ENCODE measurements around the gene SIRT2. TPM values are rescaled to one million over a fixed set of nuclear protein-coding genes. Genes with fewer than 3 reads are reported as not detected.
A peak's percentile ranks its signal among the peaks of the same experiment; 100 is the strongest.

The SIRT2 gene
- total and polyA plus RNA-seq, 2 of the 13 experiments (the other 11 are each of a cell fraction or from before 2014, with no cell fraction given), result 22.3 to 26.1 TPM

DNA sequence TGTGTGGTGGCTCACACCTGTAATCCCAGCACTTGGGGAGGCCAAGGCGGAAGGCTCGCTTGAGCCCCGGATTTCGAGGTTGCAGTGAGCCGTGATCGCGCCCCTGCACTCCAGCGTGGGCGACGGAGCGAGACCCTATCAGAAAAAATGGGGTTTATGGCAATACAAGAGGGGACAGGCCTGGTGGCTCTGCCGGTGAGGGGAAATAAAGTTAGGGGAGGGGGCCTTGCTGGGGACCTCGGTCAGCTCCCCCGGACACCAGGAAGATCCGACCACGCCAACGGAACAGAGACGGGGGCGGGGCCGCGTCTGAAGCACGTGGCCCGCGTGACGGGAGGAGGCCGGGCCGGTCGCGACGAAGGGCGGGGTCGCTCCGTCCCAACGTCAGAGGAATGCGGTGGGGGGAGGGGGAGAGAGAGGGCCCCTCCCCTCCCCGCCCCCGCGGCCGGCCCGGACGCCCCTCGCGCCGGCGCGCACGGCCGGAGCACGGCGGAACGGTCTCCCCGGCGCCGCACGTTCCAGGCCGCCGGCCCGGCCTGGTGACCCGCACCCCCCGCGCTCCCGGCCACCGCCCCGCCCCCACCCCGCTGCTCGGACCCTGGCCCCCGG lies 47.7 kb downstream of the SIRT2 start (continued):
- TF ChIP-seq, protein P1, sequence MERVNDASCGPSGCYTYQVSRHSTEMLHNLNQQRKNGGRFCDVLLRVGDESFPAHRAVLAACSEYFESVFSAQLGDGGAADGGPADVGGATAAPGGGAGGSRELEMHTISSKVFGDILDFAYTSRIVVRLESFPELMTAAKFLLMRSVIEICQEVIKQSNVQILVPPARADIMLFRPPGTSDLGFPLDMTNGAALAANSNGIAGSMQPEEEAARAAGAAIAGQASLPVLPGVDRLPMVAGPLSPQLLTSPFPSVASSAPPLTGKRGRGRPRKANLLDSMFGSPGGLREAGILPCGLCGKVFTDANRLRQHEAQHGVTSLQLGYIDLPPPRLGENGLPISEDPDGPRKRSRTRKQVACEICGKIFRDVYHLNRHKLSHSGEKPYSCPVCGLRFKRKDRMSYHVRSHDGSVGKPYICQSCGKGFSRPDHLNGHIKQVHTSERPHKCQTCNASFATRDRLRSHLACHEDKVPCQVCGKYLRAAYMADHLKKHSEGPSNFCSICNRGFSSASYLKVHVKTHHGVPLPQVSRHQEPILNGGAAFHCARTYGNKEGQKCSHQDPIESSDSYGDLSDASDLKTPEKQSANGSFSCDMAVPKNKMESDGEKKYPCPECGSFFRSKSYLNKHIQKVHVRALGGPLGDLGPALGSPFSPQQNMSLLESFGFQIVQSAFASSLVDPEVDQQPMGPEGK (CRISPR knock-in tag; IDR thresholded peaks at IDR 0.05), result peak; percentile 77
- TF ChIP-seq NFE2 (CRISPR knock-in tag; IDR thresholded peaks at IDR 0.05) (no peak), ZSCAN29 (CRISPR knock-in tag; conservative IDR thresholded peaks at IDR 0.05) (no peak), ZNF878 (CRISPR knock-in tag; IDR thresholded peaks at IDR 0.05) (no peak), ZNF33A (CRISPR knock-in tag; IDR thresholded peaks at IDR 0.05; ENCODE audit: borderline replicate concordance) (no peak), KLF6 (CRISPR knock-in tag; IDR thresholded peaks at IDR 0.05) (peak; percentile 45; the same call in 1 of the 2 replicates), CHD4 (IDR thresholded peaks at IDR 0.05; ENCODE audit: borderline replicate concordance, low read length) (no peak), ZNF383 (CRISPR knock-in tag; IDR thresholded peaks at IDR 0.05; ENCODE audit: borderline replicate concordance) (no peak), ARNTL (CRISPR knock-in tag; IDR thresholded peaks at IDR 0.05) (peak; percentile 98), ZNF24 (IDR thresholded peaks at IDR 0.05) (no peak), GZF1 (CRISPR knock-in tag; IDR thresholded peaks at IDR 0.05) (no peak), ZFAT (CRISPR knock-in tag; conservative IDR thresholded peaks at IDR 0.05) (no peak), ZMYM2 (CRISPR knock-in tag; IDR thresholded peaks at IDR 0.05) (peak; percentile 67; the same call in 1 of the 2 replicates)
- TF ChIP-seq, protein P2, sequence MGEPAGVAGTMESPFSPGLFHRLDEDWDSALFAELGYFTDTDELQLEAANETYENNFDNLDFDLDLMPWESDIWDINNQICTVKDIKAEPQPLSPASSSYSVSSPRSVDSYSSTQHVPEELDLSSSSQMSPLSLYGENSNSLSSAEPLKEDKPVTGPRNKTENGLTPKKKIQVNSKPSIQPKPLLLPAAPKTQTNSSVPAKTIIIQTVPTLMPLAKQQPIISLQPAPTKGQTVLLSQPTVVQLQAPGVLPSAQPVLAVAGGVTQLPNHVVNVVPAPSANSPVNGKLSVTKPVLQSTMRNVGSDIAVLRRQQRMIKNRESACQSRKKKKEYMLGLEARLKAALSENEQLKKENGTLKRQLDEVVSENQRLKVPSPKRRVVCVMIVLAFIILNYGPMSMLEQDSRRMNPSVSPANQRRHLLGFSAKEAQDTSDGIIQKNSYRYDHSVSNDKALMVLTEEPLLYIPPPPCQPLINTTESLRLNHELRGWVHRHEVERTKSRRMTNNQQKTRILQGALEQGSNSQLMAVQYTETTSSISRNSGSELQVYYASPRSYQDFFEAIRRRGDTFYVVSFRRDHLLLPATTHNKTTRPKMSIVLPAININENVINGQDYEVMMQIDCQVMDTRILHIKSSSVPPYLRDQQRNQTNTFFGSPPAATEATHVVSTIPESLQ (CRISPR knock-in tag; conservative IDR thresholded peaks at IDR 0.05), result no peak
- TF ChIP-seq, protein P3, sequence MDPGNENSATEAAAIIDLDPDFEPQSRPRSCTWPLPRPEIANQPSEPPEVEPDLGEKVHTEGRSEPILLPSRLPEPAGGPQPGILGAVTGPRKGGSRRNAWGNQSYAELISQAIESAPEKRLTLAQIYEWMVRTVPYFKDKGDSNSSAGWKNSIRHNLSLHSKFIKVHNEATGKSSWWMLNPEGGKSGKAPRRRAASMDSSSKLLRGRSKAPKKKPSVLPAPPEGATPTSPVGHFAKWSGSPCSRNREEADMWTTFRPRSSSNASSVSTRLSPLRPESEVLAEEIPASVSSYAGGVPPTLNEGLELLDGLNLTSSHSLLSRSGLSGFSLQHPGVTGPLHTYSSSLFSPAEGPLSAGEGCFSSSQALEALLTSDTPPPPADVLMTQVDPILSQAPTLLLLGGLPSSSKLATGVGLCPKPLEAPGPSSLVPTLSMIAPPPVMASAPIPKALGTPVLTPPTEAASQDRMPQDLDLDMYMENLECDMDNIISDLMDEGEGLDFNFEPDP (CRISPR knock-in tag; conservative IDR thresholded peaks at IDR 0.05), result no peak
- TF ChIP-seq, protein P4, sequence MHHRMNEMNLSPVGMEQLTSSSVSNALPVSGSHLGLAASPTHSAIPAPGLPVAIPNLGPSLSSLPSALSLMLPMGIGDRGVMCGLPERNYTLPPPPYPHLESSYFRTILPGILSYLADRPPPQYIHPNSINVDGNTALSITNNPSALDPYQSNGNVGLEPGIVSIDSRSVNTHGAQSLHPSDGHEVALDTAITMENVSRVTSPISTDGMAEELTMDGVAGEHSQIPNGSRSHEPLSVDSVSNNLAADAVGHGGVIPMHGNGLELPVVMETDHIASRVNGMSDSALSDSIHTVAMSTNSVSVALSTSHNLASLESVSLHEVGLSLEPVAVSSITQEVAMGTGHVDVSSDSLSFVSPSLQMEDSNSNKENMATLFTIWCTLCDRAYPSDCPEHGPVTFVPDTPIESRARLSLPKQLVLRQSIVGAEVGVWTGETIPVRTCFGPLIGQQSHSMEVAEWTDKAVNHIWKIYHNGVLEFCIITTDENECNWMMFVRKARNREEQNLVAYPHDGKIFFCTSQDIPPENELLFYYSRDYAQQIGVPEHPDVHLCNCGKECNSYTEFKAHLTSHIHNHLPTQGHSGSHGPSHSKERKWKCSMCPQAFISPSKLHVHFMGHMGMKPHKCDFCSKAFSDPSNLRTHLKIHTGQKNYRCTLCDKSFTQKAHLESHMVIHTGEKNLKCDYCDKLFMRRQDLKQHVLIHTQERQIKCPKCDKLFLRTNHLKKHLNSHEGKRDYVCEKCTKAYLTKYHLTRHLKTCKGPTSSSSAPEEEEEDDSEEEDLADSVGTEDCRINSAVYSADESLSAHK (CRISPR knock-in tag; IDR thresholded peaks at IDR 0.05; ENCODE audit: borderline replicate concordance), result no peak
- TF ChIP-seq, protein P5, sequence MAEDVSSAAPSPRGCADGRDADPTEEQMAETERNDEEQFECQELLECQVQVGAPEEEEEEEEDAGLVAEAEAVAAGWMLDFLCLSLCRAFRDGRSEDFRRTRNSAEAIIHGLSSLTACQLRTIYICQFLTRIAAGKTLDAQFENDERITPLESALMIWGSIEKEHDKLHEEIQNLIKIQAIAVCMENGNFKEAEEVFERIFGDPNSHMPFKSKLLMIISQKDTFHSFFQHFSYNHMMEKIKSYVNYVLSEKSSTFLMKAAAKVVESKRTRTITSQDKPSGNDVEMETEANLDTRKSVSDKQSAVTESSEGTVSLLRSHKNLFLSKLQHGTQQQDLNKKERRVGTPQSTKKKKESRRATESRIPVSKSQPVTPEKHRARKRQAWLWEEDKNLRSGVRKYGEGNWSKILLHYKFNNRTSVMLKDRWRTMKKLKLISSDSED (CRISPR knock-in tag; IDR thresholded peaks at IDR 0.05), result no peak
- TF ChIP-seq, protein P6, sequence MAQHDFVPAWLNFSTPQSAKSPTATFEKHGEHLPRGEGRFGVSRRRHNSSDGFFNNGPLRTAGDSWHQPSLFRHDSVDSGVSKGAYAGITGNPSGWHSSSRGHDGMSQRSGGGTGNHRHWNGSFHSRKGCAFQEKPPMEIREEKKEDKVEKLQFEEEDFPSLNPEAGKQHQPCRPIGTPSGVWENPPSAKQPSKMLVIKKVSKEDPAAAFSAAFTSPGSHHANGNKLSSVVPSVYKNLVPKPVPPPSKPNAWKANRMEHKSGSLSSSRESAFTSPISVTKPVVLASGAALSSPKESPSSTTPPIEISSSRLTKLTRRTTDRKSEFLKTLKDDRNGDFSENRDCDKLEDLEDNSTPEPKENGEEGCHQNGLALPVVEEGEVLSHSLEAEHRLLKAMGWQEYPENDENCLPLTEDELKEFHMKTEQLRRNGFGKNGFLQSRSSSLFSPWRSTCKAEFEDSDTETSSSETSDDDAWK (CRISPR knock-in tag; IDR thresholded peaks at IDR 0.05), result no peak

Measured in HepG2 (cell line).